CD4-positive, CD25-positive, alpha-beta regulatory T cell (primary cell): Measurements from ENCODE around the gene C2. TPM values are rescaled to one million over a fixed set of nuclear protein-coding genes. Genes with fewer than 3 reads are reported as not detected.

Source experiments
- ATAC-seq, 2 donors: fragments of 150-1000 bp; cut with Tn5 transposase; one replicate each; pipeline ENCODE4 v1.10.0; 2021; ENCODE audit warnings: low read depth in 2 of 2, moderate number of reproducible peaks in 2 of 2, moderate library complexity in 1 of 2
- DNase-seq, 3 donors: peaks; one replicate each; pipeline versions ENCODE4 v3.0.0 to v3.0.0-alpha.2; 2012 to 2022; ENCODE audit warnings: mixed read lengths in 1 of 3
- H3K27ac ChIP-seq: one replicate; pipeline ENCODE4 v1.7.0; 2013; ENCODE audit warnings: mild to moderate bottlenecking, low read length; ENCODE audit not compliant: insufficient read depth, poor library complexity, severe bottlenecking
- H3K27me3 ChIP-seq: one replicate; pipeline ENCODE4 v1.7.0; 2013; ENCODE audit warnings: low read length; ENCODE audit not compliant: control insufficient read depth, insufficient read depth
- H3K36me3 ChIP-seq: one replicate; pipeline ENCODE4 v1.7.0; 2013; ENCODE audit warnings: mild to moderate bottlenecking, low read length, moderate library complexity; ENCODE audit not compliant: control insufficient read depth, insufficient read depth
- H3K4me1 ChIP-seq: 2 replicates; pipeline ENCODE4 v1.7.0; 2013; ENCODE audit warnings: mild to moderate bottlenecking, low read length; ENCODE audit not compliant: insufficient read depth, control insufficient read depth, poor library complexity, severe bottlenecking
- H3K4me3 ChIP-seq: one replicate; pipeline ENCODE4 v1.7.0; 2013; ENCODE audit warnings: low read depth, mild to moderate bottlenecking, low read length, moderate library complexity
- H3K9me3 ChIP-seq, 2 experiments: 1 replicate in 1 of 2; 2 replicates in 1 of 2; pipeline ENCODE4 v1.7.0; 2013; ENCODE audit warnings: low read length in 2 of 2, mild to moderate bottlenecking in 1 of 2, moderate library complexity in 1 of 2; ENCODE audit not compliant: control insufficient read depth in 2 of 2
- H3K27ac Mint-ChIP-seq, 3 donors: one replicate each; pipeline ENCODE4 v1.8.0; 2020 to 2022; ENCODE audit warnings: mild to moderate bottlenecking in 3 of 3, mixed read lengths in 3 of 3, moderate library complexity in 2 of 3
- H3K27me3 Mint-ChIP-seq: one replicate; pipeline ENCODE4 v1.8.0; 2022; ENCODE audit warnings: mild to moderate bottlenecking, mixed read lengths
- H3K36me3 Mint-ChIP-seq: one replicate; pipeline ENCODE4 v1.8.0; 2020; ENCODE audit warnings: mixed read lengths
- H3K4me1 Mint-ChIP-seq, 4 donors: one replicate each; pipeline ENCODE4 v1.8.0; 2020 to 2022; ENCODE audit warnings: mixed read lengths in 4 of 4, mild to moderate bottlenecking in 1 of 4
- H3K4me3 Mint-ChIP-seq, 4 donors: one replicate each; pipeline ENCODE4 v1.8.0; 2020 to 2022; ENCODE audit warnings: mild to moderate bottlenecking in 4 of 4, mixed read lengths in 4 of 4, moderate library complexity in 3 of 4
- H3K9me3 Mint-ChIP-seq, 7 donors: one replicate each; pipeline ENCODE4 v1.8.0; 2020 to 2022; ENCODE audit warnings: mixed read lengths in 7 of 7, mild to moderate bottlenecking in 3 of 7, moderate library complexity in 2 of 7
- polyA plus RNA-seq, 4 donors: library from polyadenylated mRNA; unstranded; fragments of 300-500 nt; fragmentation: Illumina TruSeq; gene quantifications; one replicate each; pipeline ENCODE4 v1.2.3, GENCODE V29; 2021
- total RNA-seq: library from RNA; stranded (reverse); gene quantifications from one replicate; pipeline ENCODE4 v1.2.3, GENCODE V29; 2022

C2 gene
- total and polyA plus RNA-seq, 5 donors from 2014 or later: 0.47 to 1.3 TPM; not detected in 3

DNA sequence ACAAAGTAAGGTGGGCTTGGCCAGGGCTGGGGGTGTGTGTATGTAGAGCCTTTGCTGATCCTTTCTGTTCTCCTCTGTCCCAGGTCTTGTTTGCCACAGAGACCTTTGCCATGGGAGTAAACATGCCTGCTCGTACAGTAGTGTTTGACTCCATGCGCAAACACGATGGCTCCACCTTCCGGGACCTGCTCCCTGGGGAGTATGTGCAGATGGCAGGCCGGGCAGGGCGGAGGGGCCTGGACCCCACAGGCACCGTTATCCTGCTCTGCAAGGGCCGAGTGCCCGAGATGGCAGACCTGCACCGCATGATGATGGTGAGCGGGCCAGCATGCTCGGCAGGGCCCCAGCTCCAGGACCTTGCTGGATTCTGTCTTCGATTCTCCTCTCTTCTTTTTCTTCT lies 38.2 kb downstream of the C2 start:
- H3K9me3 Mint-ChIP-seq: no peaks in the 10 kb centered on the region
- H3K4me3 ChIP-seq: no peak overlapping the region
- H3K4me1 ChIP-seq: peaks cover 3% of the 10 kb centered on the region
- H3K36me3 Mint-ChIP-seq: peaks cover 43% of the 10 kb centered on the region
- DNase-seq (no peak), ATAC-seq (no peak)
- peaks cover 87% of the 10 kb centered on the region for H3K36me3 ChIP-seq
- no peak overlapping the region for H3K27ac ChIP-seq
- no peaks in the 10 kb centered on the region for H3K27me3 Mint-ChIP-seq
- peak overlapping the region in 1 of 4 donors; percentile 72 for H3K4me3 Mint-ChIP-seq
- H3K27ac Mint-ChIP-seq: no peak overlapping the region
- no peaks in the 10 kb centered on the region for H3K27me3 ChIP-seq
- no peaks in the 10 kb centered on the region for H3K9me3 ChIP-seq
- H3K4me1 Mint-ChIP-seq: peaks cover 0 to 40% (median 17%) of the 10 kb centered on the region in 4 donors

DNA sequence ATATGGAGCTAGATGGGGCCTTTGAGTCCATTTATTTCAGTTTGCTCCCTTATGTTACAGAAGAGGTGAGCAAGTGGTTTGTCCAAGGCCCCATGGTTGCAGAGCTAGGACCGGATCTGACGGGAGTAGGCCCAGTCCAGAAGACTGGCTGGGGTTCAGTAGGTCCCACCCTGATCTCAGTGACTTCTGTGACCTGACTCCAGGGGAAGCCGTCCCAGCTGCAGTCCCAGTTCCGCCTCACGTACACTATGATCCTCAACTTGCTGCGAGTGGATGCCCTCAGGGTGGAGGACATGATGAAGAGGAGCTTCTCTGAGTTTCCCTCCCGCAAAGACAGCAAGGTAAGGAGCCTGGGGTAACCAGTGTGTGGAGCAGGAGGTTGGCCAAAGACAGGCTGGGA lies 39.0 kb downstream of the C2 start:
- DNase-seq (no peak), ATAC-seq (no peak)
- Histone ChIP-seq H3K9me3 (no peaks in the 10 kb centered on the region), H3K4me3 (no peak overlapping the region), H3K27ac (no peak overlapping the region), H3K27me3 (no peaks in the 10 kb centered on the region), H3K36me3 (peaks cover 80% of the 10 kb centered on the region), H3K4me1 (peaks cover 12% of the 10 kb centered on the region)
- peaks cover 0 to 40% (median 16%) of the 10 kb centered on the region in 4 donors for H3K4me1 Mint-ChIP-seq
- H3K27me3 Mint-ChIP-seq: no peaks in the 10 kb centered on the region
- no peaks in the 10 kb centered on the region for H3K9me3 Mint-ChIP-seq
- no peak overlapping the region for H3K27ac Mint-ChIP-seq
- peak overlapping the region in 1 of 4 donors; percentile 70 for H3K4me3 Mint-ChIP-seq
- peaks cover 35% of the 10 kb centered on the region for H3K36me3 Mint-ChIP-seq

DNA sequence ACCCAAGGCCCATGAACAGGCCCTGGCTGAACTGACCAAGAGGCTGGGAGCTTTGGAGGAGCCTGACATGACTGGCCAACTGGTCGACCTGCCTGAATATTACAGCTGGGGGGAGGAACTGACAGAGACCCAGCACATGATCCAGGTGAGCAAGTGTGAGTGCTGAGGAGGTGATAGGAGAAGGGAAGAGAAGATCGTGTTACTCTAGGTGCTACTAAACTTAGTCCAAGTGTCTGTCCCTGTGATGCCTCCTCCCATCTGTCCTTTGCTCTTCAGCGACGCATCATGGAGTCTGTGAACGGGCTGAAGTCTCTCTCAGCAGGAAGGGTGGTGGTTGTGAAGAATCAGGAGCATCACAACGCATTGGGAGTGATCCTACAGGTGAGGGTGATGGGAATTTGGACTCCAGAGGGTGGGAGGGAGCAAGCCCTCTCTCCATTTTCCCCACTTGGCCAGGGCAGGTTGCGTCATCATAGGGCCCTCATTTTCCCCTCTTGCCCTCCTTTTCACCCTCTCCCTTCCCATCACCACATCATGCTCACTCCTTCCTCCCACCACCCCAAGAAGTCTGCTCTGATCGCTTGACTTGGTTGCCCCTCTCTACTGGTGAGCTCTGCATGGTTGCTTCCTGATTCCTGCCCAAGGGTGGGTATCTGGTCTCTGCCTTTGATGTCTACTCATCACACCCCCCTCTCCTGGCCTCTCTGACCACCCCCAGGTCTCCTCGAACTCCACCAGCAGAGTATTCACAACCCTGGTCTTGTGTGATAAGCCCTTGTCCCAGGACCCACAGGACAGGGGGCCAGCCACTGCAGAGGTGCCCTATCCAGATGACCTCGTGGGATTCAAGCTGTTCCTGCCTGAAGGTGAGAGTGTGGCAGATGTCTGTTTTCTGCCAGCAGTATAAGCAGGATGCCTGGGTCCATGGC lies 39.7 kb downstream of the C2 start:
- Mint-ChIP-seq H3K36me3 (peaks cover 28% of the 10 kb centered on the region), H3K4me1 (peaks cover 4 to 40% (median 19%) of the 10 kb centered on the region in 4 donors), H3K27me3 (peaks cover 7% of the 10 kb centered on the region), H3K4me3 (peak overlapping the region in 2 of 4 donors; percentile 32 to 70), H3K27ac (peak overlapping the region in 1 of 3 donors; percentile 27), H3K9me3 (no peaks in the 10 kb centered on the region)
- ATAC-seq (no peak), DNase-seq (no peak)
- Histone ChIP-seq H3K4me1 (peaks cover 13% of the 10 kb centered on the region), H3K9me3 (no peaks in the 10 kb centered on the region), H3K4me3 (no peak overlapping the region), H3K36me3 (peaks cover 72% of the 10 kb centered on the region), H3K27ac (no peak overlapping the region), H3K27me3 (no peaks in the 10 kb centered on the region)

DNA sequence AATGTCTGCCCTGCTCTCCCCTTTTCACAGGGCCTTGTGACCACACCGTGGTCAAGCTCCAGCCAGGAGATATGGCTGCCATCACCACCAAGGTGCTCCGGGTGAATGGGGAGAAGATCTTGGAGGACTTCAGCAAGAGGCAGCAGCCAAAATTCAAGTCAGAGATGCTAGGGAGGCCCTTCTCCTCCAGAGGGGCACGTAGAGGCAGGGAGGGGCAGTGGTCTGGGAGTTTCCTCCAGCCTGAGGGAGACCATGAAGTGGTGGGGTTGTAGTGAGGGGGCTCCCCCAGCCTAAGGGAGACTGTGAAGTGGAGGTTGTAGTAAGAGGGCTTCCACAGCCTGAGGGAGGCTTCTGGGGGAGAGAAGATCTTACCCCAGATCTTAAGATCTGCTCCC lies 40.4 kb downstream of the C2 start:
- H3K4me3 ChIP-seq: no peak overlapping the region
- no peaks in the 10 kb centered on the region for H3K27me3 ChIP-seq
- Mint-ChIP-seq H3K4me3 (peak overlapping the region in 1 of 4 donors; percentile 70), H3K4me1 (peaks cover 8 to 44% (median 24%) of the 10 kb centered on the region in 4 donors), H3K27ac (peak overlapping the region in 1 of 3 donors; percentile 27), H3K27me3 (peaks cover 9% of the 10 kb centered on the region), H3K9me3 (no peaks in the 10 kb centered on the region), H3K36me3 (peaks cover 21% of the 10 kb centered on the region)
- no peak for DNase-seq
- H3K27ac ChIP-seq: no peak overlapping the region
- no peaks in the 10 kb centered on the region for H3K9me3 ChIP-seq
- H3K36me3 ChIP-seq: peaks cover 65% of the 10 kb centered on the region
- peaks cover 18% of the 10 kb centered on the region for H3K4me1 ChIP-seq
- ATAC-seq: no peak

DNA sequence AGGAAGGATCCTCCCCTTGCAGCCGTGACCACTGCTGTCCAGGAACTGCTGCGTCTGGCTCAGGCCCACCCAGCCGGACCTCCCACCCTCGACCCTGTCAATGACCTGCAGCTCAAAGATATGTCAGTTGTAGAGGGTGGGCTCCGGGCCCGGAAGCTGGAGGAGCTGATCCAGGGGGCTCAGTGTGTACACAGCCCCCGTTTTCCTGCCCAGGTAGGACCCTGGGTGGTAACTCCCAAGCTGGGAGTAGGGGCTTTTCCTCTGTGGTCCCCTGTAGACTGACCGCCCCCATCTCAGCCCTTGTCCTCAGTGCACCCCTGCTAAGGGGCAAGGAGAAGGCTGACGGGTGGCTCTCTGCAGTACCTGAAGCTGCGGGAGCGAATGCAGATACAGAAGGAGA lies 40.8 kb downstream of the C2 start:
- H3K4me1 Mint-ChIP-seq: peaks cover 12 to 48% (median 28%) of the 10 kb centered on the region in 4 donors
- no peaks in the 10 kb centered on the region for H3K27me3 ChIP-seq
- H3K27ac Mint-ChIP-seq: peak overlapping the region in 1 of 3 donors; percentile 51
- peaks cover 17% of the 10 kb centered on the region for H3K36me3 Mint-ChIP-seq
- H3K9me3 Mint-ChIP-seq: no peaks in the 10 kb centered on the region
- H3K4me3 ChIP-seq: no peak overlapping the region
- H3K9me3 ChIP-seq: no peaks in the 10 kb centered on the region
- H3K4me1 ChIP-seq: peaks cover 22% of the 10 kb centered on the region
- peak overlapping the region in 2 of 4 donors; percentile 52 to 70 for H3K4me3 Mint-ChIP-seq
- H3K27me3 Mint-ChIP-seq: peaks cover 9% of the 10 kb centered on the region
- ATAC-seq (no peak), DNase-seq (no peak)
- H3K36me3 ChIP-seq: peaks cover 61% of the 10 kb centered on the region
- H3K27ac ChIP-seq: no peak overlapping the region

DNA sequence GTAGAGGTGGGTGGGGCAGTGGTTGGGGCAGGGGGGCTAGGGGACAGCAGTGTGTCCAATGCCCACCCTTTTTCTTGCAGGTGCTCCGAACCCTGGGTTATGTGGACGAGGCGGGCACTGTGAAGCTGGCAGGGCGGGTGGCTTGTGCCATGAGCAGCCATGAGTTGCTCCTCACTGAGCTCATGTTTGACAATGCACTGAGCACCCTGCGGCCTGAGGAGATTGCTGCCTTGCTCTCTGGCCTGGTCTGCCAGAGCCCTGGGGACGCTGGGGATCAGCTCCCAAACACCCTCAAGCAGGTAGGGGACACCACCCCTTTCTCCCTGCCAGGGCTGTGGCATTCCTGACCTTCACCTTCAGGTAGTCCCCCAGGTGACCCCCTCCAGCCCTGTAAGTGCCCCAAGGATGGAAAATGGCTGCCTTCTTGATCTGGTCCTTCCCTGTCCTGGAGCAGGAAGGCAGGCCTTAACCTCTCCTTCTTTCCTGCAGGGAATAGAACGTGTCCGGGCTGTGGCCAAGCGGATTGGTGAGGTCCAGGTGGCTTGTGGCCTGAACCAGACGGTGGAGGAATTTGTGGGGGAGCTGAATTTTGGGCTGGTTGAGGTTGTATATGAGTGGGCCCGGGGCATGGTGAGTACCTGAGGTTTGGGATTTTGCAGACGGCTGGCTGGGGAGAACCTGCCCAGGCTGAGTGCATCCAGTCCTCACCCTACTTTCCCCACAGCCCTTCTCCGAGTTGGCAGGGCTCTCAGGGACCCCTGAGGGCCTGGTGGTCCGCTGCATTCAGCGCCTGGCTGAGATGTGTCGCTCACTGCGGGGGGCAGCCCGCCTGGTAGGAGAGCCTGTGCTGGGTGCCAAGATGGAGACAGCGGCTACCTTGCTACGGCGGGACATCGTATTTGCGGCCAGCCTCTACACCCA lies 41.5 kb downstream of the C2 start:
- peaks cover 15 to 54% (median 33%) of the 10 kb centered on the region in 4 donors for H3K4me1 Mint-ChIP-seq
- DNase-seq: no peak
- peak overlapping the region in 2 of 3 donors; percentile 51 to 91 for H3K27ac Mint-ChIP-seq
- H3K27me3 Mint-ChIP-seq: peaks cover 9% of the 10 kb centered on the region
- H3K4me1 ChIP-seq: peaks cover 22% of the 10 kb centered on the region
- no peaks in the 10 kb centered on the region for H3K27me3 ChIP-seq
- no peak overlapping the region for H3K27ac ChIP-seq
- H3K4me3 Mint-ChIP-seq: peak overlapping the region in 3 of 4 donors; percentile 50 to 99 (median 71)
- no peak overlapping the region for H3K4me3 ChIP-seq
- H3K36me3 ChIP-seq: peaks cover 54% of the 10 kb centered on the region
- no peaks in the 10 kb centered on the region for H3K9me3 Mint-ChIP-seq
- no peaks in the 10 kb centered on the region for H3K9me3 ChIP-seq
- no peak for ATAC-seq
- H3K36me3 Mint-ChIP-seq: peaks cover 13% of the 10 kb centered on the region

DNA sequence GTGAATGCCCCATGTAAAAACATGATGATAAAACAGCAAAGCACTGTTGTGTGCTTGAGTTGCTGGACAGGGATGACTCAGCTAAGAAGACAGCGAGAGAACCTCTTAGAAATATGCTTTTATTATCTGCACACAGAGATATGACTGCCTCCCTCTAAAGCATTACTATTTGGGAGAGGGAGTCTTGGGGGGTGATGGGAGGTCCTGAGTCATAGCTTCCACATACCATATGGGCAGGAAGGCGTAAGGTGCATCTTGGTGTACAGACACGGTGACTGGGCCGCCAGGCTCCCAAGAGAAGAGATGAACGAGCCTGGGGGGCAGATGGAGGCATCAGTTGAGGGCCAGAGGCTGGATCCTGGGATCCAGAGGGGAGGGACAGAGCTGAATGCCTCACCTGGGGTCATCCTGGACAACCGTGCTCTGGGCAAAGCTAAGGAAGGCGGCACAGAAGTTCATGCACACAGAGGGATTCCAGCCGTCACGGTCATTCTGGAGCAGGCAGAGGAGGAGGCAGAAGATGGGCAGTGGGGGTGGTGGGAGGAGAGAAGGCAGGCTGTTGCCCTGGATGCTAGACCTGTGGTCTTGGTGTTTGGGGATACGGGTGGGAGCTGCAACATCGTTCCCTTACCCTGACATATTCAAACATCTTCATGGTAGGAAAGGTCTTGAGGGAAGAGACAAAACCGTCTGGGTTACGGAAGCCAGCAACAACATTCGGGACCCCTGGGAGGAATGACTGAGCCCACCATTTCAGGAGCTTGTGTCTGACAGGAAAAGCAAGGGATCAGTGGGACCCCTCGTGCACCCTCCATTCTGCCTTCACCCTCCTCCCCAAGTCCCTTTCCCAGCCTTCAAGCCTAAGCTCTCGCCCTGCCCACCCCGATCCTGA lies 42.4 kb downstream of the C2 start:
- H3K4me1 Mint-ChIP-seq: peaks cover 15 to 60% (median 38%) of the 10 kb centered on the region in 4 donors
- H3K4me1 ChIP-seq: peaks cover 22% of the 10 kb centered on the region
- no peak overlapping the region for H3K4me3 ChIP-seq
- H3K9me3 ChIP-seq: no peaks in the 10 kb centered on the region
- peaks cover 15% of the 10 kb centered on the region for H3K36me3 Mint-ChIP-seq
- H3K27me3 Mint-ChIP-seq: peaks cover 9% of the 10 kb centered on the region
- no peak for ATAC-seq
- no peak for DNase-seq
- H3K4me3 Mint-ChIP-seq: peak overlapping the region; percentile 70 to 99 (median 85)
- H3K36me3 ChIP-seq: peaks cover 47% of the 10 kb centered on the region
- H3K9me3 Mint-ChIP-seq: no peaks in the 10 kb centered on the region
- no peaks in the 10 kb centered on the region for H3K27me3 ChIP-seq
- H3K27ac Mint-ChIP-seq: peak overlapping the region; percentile 3 to 100 (median 91)
- peak overlapping the region; percentile 100 for H3K27ac ChIP-seq
